SK-MEL-5 (cell line): ENCODE results near the gene MAP4. TPM values are rescaled to one million over a fixed set of nuclear protein-coding genes. Genes with fewer than 3 reads are reported as not detected.

Source experiments
- DNase-seq: peaks from one replicate; pipeline ENCODE4 v3.0.0-alpha.2; 2016; ENCODE audit warnings: low read depth, low spot score
- in situ Hi-C: cut with HindIII; loops from 2 replicates; pipeline ENCODE4 v1.10.0; 2016; ENCODE audit warnings: low sequenced_read_pairs, high pct_unique_total_duplicates, low pct_unique_long_range_greater_than_20kb
- total RNA-seq: library from RNA; depleted of rRNA; stranded (reverse); fragments of >200 nt; shearing (Covaris generic); gene quantifications from 2 replicates; pipeline ENCODE4 v1.2.3, GENCODE V29; 2014

Gene MAP4
- total RNA-seq, 1 experiment from 2014 or later, result 55.3 TPM

DNA sequence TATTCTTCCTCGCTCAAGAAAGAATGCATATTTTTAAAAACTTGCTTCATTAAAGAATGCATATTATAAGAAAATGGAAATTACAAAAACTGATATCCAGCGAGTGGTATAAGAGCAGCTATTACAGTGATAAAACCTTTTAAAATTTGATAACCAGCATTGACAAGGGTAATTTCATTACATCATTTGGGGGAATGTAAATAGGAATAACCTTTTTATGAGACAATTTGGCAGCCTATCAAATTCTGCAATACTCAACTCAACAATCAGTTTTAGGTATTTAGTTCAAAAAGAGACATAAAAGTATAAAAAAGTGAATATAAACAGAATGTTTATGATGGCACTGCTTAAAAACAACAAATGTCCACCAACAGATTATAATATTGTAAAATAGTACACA is 35.4 kb downstream of the MAP4 start:
- in situ Hi-C loops, result no loop called here
- DNase-seq, result no peak

DNA sequence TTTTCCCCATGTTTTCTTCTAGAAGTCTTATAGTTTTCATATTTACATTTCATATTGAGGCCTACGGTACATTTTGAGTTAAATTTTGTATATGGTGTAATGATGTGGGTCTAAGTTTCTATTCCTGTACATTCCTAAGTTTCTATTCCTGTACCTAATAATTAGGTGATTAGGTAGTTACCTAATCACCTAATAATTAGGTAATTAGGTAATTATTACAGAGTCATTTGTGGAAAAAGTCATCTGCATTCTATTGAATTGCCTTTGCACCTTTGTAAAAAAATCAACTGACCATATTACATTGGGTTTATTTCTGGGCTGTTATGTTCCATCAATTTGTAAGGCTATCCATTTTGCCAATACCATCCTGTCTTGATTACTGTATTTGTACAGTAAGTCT is 37.1 kb downstream of the MAP4 start:
- in situ Hi-C loops, result no loop called here
- DNase-seq, result no peak

DNA sequence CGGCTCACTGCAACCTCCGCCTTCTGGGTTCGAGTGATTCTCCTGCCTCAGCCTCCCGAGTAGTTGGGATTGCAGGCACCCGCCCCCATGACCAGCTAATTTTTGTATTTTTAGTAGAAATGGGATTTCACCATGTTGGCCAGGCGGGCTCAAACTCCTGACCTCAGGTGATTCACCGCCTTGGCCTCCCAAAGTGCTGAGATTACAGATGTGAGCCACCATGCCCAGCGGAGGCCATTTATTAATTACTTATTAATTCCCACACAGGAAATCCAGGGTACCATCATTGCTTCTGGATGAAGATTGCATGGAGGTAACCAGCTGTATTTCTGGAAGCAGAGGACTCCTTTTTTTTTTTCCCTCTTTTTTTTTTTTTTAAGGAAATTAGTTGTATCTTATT is 37.8 kb downstream of the MAP4 start:
- DNase-seq, result no peak
- in situ Hi-C loops, result no loop called here

DNA sequence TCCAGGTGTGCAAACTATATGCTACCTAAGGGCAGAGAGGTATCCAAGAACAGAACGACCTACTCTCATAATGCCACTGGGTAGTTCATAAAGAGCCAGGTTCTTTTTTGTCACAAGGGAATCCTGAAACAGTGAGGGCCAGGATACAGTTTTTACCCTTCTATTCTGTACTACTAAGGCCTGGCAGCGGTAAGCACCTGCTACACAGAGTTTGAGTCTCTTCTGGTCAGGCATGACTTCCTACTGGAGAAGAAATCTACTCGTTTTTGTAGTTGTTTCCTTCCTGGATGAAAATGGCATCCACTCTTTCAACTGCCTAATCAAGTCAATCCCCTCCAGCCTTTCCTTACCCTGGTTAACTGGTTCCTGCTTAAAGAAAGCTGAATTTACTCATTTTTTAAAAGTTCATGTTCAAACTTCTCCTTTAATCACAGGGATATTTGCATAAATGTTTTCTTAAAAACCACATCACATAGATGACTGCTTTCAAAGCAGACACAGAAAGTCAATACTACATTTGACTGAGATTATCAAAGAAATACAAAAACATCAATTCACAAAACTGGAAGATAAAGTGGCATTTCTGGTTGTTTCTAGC is 40.0 kb downstream of the MAP4 start:
- in situ Hi-C loops, result no loop called here
- DNase-seq, result no peak

DNA sequence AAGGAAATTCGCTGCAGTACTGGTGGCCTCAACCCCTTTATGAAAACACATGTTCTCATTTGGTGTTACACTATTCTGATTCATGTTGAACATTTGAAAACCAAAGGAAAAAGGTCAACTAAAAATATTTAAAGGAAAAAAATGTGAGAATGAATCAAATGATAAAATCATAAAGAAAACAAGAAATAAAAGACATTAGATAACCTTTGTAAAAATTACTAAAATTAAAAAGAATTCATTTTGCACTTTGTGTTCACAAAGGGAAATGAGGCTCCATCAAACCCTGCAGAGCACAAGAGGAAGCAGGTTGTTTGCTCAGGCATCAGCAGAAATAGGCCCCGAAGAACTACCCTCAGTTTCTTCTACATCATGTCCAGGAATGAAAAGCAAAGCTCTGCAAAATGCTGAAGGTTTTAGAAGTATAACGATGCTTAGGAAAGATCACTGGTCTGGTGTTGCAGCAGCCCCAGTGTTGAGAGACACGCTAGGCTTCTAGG is 41.2 kb downstream of the MAP4 start:
- in situ Hi-C loops, result no loop called here
- no peak for DNase-seq

DNA sequence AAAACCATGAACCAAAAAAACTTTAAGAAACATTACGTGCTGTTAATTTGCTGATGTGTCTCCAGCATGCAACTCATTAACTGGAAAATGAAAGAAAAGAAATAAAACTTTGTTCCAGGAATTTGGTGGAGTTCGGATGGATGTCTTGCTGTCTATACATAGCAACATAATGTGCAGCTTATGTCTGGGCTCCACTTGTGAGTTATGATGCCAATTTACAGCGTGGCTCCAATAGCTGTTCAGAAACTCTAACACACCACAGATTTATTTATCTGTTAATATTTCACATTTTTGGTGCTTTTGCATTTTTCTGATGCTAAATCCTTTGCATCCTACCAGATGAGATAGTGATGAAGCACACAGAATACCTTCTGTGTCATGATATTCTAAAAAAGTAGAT is 45.1 kb downstream of the MAP4 start:
- in situ Hi-C loops, result no loop called here
- no peak for DNase-seq

DNA sequence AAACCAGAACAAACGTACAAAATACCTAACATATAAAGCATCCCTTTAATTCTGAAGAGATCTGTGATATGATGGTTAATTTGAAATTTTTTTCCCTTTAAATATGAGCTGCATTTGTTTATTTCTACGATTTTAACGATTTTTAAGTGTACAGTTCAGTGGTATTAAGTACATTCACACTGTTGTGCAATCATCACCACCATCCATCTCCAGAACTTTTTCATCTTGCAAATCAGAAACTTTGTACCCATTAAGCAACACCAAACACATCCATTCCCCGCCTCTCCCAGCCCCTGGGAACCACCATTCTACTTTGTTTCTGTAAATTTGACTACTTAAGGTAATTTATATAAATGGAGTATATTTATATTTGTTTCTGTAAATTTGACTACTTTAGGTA is 51.5 kb downstream of the MAP4 start:
- no peak for DNase-seq
- in situ Hi-C loops, result no loop called here

DNA sequence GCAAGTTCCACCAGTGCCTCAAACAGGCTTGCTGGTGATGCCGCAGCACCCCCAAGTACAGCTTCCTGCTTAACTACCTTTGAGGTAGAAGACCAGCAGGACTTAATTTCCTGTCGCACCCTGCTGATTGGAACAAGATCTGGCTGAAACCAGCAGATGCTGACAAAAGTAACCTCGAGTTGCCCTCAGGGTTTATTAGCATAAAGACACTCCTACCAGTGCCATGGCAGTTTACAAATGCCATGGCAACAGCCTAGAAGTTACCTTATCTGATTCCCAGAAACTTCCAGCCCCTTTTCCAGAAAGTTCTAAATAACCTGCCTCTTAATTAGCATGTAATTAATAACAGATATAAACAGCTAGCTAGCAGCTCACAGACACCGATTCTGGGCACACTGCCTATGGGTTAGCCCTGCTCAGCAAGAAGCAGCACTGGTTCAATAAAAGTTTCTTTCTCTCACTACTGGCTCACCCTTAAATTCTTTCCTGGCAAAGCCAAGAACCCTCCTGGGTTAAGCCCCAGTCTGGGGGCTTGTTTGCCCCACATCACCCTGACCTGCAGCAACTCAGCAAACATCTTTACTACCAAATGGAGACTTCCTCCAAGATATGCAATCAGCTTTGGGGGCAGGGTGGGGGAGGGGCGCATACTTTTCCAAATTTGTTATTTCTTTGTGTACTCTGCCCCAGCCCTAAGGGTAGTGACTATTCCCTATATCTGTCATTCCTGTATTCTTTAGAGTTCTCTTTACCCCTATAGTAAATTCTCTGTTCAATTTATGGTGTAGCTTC is 54.2 kb downstream of the MAP4 start:
- in situ Hi-C loops, result no loop called here
- no peak for DNase-seq

DNA sequence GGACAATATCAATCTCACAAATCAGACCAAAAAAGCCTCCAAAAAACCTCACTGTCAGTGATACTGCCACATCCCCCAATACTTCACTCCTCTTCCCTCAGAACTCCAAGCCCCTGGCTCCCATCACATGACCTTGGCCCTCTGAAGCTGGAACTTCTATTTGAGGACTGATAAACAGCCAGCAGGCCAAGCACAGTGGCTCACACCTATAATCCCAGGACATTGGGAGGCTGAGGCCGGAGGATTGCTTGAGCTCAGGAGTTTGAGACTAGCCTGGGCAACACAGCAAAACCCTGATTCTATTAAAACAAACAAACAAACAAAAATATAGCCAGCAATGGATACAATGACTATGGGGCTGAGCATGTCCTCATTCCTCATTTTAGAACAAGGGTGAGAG is 55.2 kb downstream of the MAP4 start:
- in situ Hi-C loops, result no loop called here
- DNase-seq, result no peak

DNA sequence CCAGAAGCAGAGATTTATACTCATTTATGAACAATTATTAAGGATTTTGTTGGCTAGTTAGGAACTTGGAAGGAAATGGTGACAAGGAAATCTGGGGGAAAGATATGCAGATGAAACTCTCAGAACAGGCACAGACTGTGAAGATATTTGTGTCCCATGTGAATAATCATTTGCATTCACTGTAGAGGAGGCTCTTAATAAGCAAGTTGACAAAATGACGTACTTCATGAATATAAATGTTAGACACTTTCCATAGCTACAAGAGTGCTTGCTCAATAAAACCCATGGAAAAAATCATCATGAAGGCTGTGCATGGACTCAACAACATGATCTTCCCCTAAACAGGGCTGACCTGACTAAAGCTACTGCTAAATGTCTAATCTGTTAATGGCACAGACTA is 59.7 kb downstream of the MAP4 start:
- DNase-seq, result no peak
- in situ Hi-C loops, result no loop called here

DNA sequence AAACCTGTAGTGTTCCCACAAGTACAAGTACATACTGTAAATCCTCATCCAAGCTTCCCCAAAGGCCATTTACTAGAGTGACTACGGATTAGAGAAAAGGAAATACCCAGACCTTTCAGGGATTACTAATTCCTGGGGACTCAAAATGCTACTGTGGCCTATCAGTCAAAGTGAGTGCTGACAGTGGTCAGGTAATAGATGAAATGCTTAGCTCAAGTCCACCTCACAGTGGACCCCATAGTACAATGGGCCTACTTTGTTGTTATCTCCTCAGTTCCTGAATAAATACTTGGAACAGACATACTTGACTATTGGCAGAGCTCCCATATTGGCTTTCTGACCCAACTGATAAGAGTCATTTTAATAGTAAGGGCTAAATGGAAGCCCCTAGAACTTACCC is 61.6 kb downstream of the MAP4 start:
- no peak for DNase-seq
- in situ Hi-C loops, result no loop called here

DNA sequence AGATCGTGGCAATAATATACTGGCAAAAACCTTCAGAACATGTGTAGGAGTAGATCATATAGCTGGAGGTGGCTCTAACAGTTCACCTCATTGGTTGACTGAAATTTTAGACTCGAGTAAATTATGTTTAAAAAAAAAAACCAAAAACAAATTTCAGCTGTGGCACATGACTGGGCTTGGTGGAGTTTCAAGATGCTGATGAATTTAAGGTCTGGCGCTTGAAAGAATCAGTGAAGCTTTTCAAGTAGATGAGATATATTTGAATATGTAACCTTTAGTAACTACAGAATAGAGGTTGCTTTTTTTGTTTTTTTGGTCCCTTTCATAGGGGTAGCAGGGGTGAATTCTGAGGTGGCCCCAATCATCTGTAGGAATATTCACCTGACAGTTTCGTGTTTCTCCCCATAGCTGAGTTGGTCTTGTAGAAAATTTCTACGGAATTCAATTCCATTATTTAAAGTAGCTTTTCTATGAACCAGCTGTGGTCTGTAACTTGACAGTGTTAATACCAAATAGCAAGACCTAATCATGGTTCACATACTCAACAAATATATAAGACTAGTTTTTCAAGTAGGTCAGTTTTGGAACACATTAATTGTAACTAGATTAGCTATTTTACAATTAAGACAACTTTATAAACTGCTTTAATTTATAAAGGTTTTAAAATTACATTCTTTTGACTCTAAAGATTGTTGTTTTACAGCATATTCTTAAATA is 65.6 kb downstream of the MAP4 start:
- DNase-seq, result no peak
- in situ Hi-C loops, result no loop called here

DNA sequence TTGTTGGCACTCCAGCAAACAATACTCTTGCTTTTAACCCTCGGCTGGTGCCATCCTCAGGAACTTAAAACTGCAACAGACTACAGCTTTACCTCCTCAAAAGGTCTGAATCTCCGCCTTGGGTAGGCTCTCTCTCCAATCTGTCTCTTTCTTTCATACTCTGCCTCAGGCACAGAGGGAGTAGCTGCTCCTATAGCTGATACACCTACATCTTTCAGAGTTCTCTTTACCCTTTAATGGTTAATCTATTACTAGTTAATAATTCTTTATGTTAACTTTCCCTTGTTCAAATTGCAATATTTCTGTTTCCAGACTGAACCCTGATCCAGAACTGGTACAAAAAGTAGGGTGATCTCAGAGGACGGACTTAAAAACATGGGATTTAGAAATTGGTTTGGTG is 66.2 kb downstream of the MAP4 start:
- in situ Hi-C loops, result no loop called here
- no peak for DNase-seq

DNA sequence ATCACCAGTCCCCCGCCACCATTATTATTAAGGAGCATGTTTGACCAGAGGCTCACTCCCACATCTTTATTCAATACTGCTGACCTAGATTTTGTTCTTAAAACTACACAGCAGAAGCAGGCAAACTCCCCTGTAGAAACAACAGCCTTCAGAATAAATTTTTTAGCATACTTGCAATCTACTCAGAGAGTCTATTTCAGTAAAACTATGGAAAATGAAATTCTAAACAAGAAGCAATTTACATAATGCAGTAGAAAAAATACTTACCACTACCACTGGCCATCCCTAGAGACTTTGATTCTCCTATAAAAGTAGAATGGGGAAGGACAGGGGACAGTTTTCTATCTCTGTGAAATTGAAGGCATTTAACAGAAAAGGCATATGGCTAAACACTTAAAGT is 76.0 kb downstream of the MAP4 start:
- no peak for DNase-seq
- in situ Hi-C loops, result no loop called here

DNA sequence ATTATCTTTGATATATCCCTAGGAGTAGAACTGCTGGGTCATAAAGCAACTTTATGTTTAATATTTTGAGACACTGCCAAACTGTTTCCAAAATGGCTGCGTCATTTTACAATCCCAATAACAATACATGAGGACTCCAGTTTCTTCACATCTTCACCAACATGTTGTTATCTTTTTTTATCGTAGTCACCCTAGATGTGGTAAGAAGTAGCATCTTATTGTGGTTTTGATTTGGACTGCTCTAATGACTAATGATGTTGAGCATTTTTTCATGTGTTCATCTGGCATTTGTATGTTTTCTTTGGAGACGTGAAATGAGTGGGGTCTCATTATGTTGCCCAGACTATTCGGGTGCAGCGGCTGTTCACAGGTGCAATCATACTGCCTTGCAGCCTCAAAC is 83.8 kb downstream of the MAP4 start:
- in situ Hi-C loops, result no loop called here
- no peak for DNase-seq

DNA sequence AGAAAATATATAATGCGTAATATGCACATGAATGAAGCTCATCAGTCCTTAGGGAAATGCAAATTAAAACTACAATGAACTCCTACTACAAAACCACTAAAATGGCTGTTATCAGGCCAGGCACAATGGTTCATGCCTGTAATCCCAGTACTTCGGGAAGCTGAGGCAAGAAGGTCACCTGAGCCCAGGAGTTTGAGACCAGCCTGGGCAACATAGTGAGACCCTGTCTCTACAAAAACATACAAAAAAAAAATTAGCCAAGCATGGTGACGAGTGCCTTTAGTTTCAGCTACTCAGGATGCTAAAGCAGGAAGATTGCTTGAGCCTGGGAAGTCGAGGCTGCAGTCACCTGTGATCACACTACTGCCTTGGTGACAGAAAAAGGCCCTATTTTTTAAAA is 85.2 kb downstream of the MAP4 start:
- in situ Hi-C loops, result no loop called here
- DNase-seq, result no peak

DNA sequence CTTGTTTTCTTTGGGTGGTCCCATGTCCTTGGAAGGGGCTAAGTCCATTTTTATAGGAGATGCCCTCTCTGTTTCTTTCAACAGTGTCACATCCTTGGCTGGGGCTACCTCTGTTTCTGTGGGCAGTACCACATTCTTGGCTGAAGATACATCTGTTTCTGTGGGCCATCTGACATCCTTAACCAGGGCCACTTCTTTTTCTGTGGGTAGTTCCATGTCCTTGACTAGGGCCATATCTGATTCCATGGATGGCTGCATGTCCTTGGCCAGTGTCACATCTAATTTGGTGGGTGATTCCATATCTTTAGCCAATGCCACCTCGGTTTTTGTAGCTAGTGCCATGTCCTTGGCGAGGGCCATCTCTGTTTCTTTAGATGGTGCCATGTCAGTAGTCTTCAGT is 99.5 kb downstream of the MAP4 start:
- in situ Hi-C loops, result no loop called here
- no peak for DNase-seq

DNA sequence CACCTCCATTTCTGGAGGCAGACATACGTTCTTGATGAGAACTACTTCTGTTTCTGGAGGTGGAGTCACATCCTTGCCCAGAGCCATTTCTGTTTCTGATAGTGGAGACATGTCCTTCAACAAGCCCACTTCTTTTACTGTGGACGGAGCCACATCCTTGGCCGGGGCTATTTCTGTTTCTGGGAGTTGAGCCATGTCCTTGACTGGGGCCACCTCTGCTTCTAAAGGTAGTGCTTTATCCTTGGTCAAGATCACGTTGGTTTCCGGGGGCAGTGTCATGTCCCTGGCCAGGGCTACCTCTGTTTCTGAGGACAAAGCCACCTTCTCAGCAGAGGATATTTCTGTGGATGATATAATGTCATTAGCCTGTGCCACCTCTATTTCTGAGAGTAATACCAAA is 100.0 kb downstream of the MAP4 start:
- in situ Hi-C loops, result no loop called here
- DNase-seq, result no peak

DNA sequence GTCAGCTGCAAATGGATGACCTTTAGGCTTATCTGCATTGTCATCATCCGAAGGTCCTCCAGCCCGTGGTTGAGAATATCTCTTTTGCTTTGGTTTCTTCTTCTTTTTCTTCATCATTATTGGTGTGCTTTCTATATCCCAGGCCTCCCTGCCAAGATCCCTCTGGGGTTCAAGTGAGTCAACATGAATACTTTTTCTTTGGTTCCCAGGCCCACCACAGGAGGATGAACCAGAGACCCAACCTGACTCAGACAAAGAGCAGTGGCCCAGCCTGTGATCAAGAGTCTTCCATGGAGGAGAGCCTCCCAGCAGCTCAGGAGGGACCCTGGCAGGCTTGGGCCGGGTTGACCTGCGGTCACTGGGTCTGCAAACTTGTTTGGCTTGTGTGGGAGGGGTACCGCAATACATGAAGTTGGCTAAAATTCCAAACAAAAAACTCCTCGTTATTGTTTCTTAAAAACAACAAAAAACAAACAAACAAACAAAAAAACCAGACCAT is 104.2 kb downstream of the MAP4 start:
- no peak for DNase-seq
- in situ Hi-C loops, result no loop called here
